Skin epidermis (tissue), 12 donors: Measurements from ENCODE around the gene NUP42.
A peak's percentile ranks its signal among the peaks of the same experiment; 100 is the strongest.
"Not testable (repeated sequence)": the region's sequence is repeated elsewhere in the genome, so short reads cannot be mapped to it uniquely, and the experiment has no call there.

Experiments used
- H3K27ac ChIP-seq, 21 experiments: fragments of 200-600 bp; sonication (generic) in 11 of 21; one replicate each; pipeline ENCODE4 v1.5.0; 2020; ENCODE audit warnings: mild to moderate bottlenecking in 3 of 21, inconsistent platforms in 2 of 21, moderate library complexity in 2 of 21
- H3K4me3 ChIP-seq, 7 experiments: fragments of 200-600 bp; sonication (generic) in 2 of 7; one replicate each; pipeline ENCODE4 v1.5.0; 2020; ENCODE audit warnings: inconsistent platforms in 2 of 7, mild to moderate bottlenecking in 2 of 7, moderate library complexity in 1 of 7

Gene NUP42, protein sequence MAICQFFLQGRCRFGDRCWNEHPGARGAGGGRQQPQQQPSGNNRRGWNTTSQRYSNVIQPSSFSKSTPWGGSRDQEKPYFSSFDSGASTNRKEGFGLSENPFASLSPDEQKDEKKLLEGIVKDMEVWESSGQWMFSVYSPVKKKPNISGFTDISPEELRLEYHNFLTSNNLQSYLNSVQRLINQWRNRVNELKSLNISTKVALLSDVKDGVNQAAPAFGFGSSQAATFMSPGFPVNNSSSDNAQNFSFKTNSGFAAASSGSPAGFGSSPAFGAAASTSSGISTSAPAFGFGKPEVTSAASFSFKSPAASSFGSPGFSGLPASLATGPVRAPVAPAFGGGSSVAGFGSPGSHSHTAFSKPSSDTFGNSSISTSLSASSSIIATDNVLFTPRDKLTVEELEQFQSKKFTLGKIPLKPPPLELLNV

GRCh38 chr7:23181684-23182553 lies at the start of gene NUP42:
Gene NUP42, plus strand, starts transcription at chr7:23182048. Its CDS starts 38 bp downstream, at chr7:23182086.
- H3K4me3 ChIP-seq = peak within 1 kb of the TSS; percentile 61 to 94 (median 88)
- peak within 1 kb of the TSS; percentile 55 to 97 (median 89) for H3K27ac ChIP-seq

DNA sequence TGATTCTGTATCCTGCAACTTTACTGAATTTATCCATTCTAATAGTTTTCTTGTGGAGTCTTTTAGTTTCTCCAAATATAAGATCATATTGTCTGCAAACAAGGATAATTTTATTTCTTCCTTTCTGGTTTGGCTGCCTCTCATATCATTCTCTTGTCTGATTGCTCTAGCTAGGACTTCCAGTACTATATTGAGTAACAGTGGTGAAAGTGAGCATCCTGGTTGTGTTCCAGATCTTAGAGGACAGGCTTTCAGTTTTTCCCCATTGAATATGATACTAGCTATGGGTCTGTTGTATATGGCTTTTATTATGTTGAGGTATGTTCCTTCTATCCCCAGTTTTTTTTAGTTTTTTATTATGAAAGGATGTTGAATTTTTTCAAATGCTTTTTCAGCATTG lies 48.1 kb upstream of the NUP42 start:
- H3K27ac ChIP-seq = no peak overlapping the region
- no peak overlapping the region for H3K4me3 ChIP-seq

DNA sequence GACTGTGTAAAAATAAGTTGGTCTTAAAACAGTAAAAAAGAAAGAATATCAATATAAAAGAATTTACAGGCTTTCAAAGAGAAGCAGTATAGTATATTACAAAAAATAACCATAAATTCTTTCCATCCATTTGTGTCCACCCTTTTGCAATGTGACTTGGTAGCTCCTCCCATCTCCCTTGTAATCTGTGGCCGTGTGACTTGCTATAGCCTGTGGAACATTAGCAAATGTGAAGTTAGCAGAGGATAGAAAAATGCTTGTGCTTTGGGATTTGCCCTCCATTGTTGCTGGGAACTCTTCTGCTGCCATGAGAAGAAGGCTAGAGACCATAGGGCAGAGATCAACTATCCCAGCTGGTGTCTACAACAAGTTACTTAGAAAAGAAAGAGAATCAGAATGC lies 46.1 kb upstream of the NUP42 start:
- Histone ChIP-seq H3K4me3 (no peak overlapping the region), H3K27ac (no peak overlapping the region)

GRCh38 chr7:23136216-23136615 lies 45.6 kb upstream of the NUP42 start:
- Histone ChIP-seq H3K27ac (no peak overlapping the region), H3K4me3 (no peak overlapping the region)

GRCh38 chr7:23157679-23158078 lies 24.2 kb upstream of the NUP42 start:
- Histone ChIP-seq H3K27ac (no peak overlapping the region), H3K4me3 (no peak overlapping the region)

DNA sequence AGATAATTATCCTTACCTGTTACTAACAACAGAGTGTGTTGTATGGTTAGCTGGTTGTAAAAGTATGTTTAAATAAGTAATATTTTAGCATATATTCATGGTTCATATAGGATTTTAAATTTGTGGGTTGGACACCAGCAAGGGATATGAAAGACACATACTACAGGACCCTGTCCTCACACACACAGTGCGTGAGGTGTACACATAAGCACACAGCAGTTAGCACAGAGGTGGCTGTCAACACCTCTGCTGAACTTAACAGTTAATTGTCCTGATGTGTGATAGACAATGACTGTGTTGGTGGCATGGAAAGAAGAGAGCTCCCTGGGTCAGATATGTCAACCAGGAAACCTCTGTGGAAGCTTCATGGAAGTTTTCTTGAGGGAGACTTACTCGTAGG lies 23.3 kb upstream of the NUP42 start:
- Histone ChIP-seq H3K27ac (no peak overlapping the region), H3K4me3 (no peak overlapping the region)

- Histone ChIP-seq H3K27ac (no peak overlapping the region), H3K4me3 (no peak overlapping the region)
Observed at GRCh38 chr7:23161482-23161881, 20.4 kb upstream of the NUP42 start.

GRCh38 chr7:23164846-23165245 lies 17.0 kb upstream of the NUP42 start:
- H3K4me3 ChIP-seq = no peak overlapping the region

GRCh38 chr7:23165316-23165715 lies 16.5 kb upstream of the NUP42 start:
- H3K4me3 ChIP-seq = no peak overlapping the region
- H3K27ac ChIP-seq = no peak overlapping the region

More at GRCh38 chr7:23164846-23165245, 17.0 kb upstream of the NUP42 start:
- H3K27ac ChIP-seq = no peak overlapping the region

GRCh38 chr7:23167691-23168090 lies 14.2 kb upstream of the NUP42 start:
- no peak overlapping the region for H3K27ac ChIP-seq

GRCh38 chr7:23168111-23168885 lies 13.6 kb upstream of the NUP42 start:
- Histone ChIP-seq H3K27ac (no peak overlapping the region), H3K4me3 (no peak overlapping the region)

More at GRCh38 chr7:23167691-23168090, 14.2 kb upstream of the NUP42 start:
- no peak overlapping the region for H3K4me3 ChIP-seq

DNA sequence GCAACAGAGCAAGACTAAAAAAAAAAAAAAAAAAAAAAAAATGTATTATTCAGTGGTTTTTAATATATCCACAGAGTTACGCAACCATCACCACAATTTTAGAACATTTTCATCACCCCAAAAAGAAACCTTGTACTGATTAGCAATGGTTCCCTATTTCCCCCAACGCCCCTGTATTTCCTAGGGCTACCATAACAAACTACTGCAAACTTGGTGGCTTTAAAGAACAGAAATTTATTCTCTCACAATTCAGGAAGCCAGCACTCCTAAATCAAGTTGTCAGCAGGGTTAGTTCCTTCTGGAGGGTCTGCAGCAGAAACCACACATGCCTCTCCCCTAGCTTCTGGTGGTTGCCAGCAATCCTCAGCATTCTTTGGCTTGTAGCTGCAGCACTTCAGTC lies 5.9 kb upstream of the NUP42 start:
- H3K4me3 ChIP-seq = no peak overlapping the region
- H3K27ac ChIP-seq = no peak overlapping the region

DNA sequence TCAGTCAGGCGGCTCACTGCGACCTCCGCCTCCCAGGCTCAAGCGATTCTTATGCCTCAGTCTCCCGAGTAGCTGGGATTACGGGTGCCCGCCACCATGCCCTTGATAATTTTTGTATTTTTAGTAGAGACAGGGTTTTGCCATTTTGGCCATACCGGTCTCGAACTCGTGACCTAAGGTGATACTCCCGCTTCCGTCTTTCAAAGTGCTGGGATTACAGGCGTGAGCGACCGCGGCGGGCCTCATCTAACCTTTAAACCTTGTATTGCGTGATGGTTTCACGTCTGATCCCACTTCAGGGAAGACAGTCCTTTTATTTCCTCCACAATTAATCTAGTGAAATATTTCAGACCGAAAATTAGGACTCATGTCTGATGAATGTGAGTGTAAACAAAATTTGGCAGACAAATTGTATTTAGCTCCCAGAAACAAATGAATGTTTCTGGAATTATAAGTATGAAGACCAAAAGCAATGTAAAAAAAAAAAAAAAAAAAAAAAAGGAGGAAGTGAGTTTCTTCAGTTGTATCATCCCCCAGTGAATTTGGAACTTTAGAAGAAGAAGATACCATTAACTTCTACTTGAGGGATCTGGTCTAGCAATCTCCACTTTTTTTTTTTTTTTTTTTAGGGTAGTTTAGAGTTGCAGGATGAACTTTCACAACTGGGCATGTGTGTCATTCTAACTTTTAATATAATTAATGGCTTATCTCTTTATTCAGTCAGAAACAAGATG lies 1.6 kb downstream of the NUP42 start:
- Histone ChIP-seq H3K27ac (peak overlapping the region in 2 of 21 experiments; percentile 89 to 97), H3K4me3 (peak overlapping the region in 5 of 7 experiments; percentile 61 to 92 (median 88))

DNA sequence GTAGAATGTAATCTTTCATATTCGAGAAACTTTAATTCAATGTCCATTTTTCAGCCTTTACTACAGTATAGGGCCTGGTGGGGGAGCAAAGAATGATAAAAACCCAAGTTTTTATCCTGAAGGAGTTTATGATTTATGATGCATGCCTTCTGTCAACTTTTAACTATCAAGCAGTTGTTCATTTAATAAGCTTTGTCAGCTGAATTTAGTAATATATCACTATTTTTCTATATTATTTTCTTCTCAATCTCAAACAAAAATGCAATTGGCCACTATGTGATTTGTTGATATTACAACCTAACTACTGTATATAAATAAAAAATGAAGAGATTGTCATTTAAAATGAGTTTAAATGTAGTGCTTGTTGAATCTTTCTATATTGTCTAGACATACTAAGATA lies 2.4 kb downstream of the NUP42 start:
- Histone ChIP-seq H3K4me3 (no peak overlapping the region), H3K27ac (no peak overlapping the region)

DNA sequence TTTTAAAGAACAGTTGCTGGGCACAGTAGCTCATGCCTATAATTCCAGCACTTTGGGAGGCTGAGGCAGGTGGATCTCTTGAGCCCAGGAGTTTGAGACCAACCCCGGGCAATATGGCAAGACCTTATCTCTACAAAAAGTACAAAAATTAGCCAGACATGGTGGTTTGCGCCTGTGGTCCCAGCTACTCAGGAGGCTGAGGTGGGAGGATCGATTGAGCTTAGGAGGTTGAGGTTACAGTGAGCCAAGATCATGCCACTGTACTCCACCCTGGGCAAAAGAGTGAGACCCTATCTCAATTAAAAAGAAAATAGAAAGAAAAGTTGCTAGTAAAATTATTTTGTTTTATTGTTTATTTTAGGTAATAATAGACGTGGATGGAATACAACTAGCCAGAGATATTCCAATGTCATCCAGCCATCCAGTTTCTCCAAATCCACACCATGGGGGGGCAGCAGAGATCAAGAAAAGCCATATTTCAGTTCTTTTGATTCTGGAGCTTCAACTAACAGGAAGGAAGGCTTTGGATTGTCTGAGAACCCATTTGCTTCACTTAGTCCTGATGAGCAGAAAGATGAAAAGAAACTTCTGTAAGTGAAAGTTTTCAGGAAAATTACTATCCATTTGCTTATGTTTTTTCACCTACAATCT lies 3.0 kb downstream of the NUP42 start:
- no peak overlapping the region for H3K4me3 ChIP-seq
- no peak overlapping the region for H3K27ac ChIP-seq

- H3K27ac ChIP-seq = no peak overlapping the region
- no peak overlapping the region for H3K4me3 ChIP-seq
Observed at GRCh38 chr7:23185980-23186379, 4.1 kb downstream of the NUP42 start.

DNA sequence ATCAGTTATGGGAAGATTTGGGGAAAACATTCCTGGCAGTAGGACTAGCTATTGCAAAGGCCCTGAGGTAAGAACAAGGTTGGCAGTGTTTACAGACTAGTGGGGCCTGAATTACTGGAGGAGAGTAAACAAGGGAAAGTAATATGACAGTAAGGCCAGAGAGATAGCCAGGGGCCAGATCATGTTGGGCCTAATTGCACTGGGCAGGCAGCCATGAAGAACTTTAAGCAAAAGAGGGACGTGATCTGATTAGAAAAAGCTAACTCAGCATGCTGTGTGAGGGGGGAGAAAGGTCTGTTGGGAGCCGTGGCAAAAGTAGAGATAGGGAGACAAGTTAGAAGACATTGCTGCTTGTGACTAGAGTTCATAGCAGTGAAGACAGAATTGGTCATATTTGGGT lies 9.2 kb downstream of the NUP42 start:
- H3K27ac ChIP-seq = no peak overlapping the region

GRCh38 chr7:23193650-23194227 lies 11.9 kb downstream of the NUP42 start:
- not testable (repeated sequence) for H3K27ac ChIP-seq, H3K4me3 ChIP-seq

More for the DNA sequence above, 9.2 kb downstream of the NUP42 start:
- no peak overlapping the region for H3K4me3 ChIP-seq
